Mucosa of descending colon (tissue), 3 donors: Measurements from ENCODE around the gene SVEP1. TPM values are rescaled to one million over a fixed set of nuclear protein-coding genes. Genes with fewer than 3 reads are reported as not detected.
"Not testable (repeated sequence)": the region's sequence is repeated elsewhere in the genome, so short reads cannot be mapped to it uniquely, and the experiment has no call there.

ENCODE experiments used
- ATAC-seq: fragments of 200-7000 bp; cut with Tn5 transposase; one replicate; pipeline ENCODE4 v1.9.1; 2020; ENCODE audit warnings: mild to moderate bottlenecking, moderate library complexity
- DNase-seq, 3 donors: peaks; one replicate each; pipeline ENCODE4 v3.0.0-alpha.2; 2020
- H3K36me3 ChIP-seq: fragments of 200-600 bp; one replicate; pipeline ENCODE4 v1.8.0; 2021; ENCODE audit warnings: low read depth, mild to moderate bottlenecking
- H3K4me1 ChIP-seq: fragments of 200-600 bp; one replicate; pipeline ENCODE4 v1.8.0; 2021; ENCODE audit warnings: low read depth, mild to moderate bottlenecking
- H3K4me3 ChIP-seq: fragments of 200-600 bp; one replicate; pipeline ENCODE4 v1.8.0; 2021; ENCODE audit warnings: mild to moderate bottlenecking
- H3K9me3 ChIP-seq: fragments of 200-600 bp; one replicate; pipeline ENCODE4 v1.8.0; 2021; ENCODE audit warnings: mild to moderate bottlenecking
- CTCF ChIP-seq: fragments of 200-600 bp; IDR thresholded peaks from one replicate; pipeline ENCODE4 v1.8.0; 2022; ENCODE audit warnings: antibody characterized with exemption, mild to moderate bottlenecking
- intact Hi-C, 2 donors: fragments of 100-400 bp; cut with DNase I in 1 of 2; cut with micrococcal nuclease in 1 of 2; formaldehyde crosslinking; loops; one replicate each; pipeline versions ENCODE4 v1.11.0 to v1.11.1; 2022; cut with DNase I, micrococcal nuclease
- total RNA-seq, 3 donors: library from RNA; stranded (reverse); fragmentation: NEBNext Ultra II Directional in 2 of 3; extraction: Animal tissue kit (Norgen Biotek cat#: 25700) in 2 of 3; gene quantifications; one replicate each; pipeline versions ENCODE4 v1.2.1 to v1.2.4, GENCODE V29; 2021 to 2023
- donor health status: DM: no; HTN: no; CAD: no; lungs with moderate emphysema.
- donor health status: DM: no; HTN: no; CAD: no.
- donor health status: DM: no; HTN: yes; CAD: no.

Gene SVEP1
- total RNA-seq, 3 donors from 2014 or later: 3.6 to 20.4 (median 12.0) TPM

GRCh38 chr9:110620726-110621125 lies 41.2 kb upstream of the SVEP1 start:
- H3K36me3 ChIP-seq: no peaks in the 10 kb centered on the region
- intact Hi-C loops: loop anchor here (10.0 kb wide), 2 partner anchors 166 to 436 kb away; no protein-coding TSS in a partner anchor

GRCh38 chr9:110619831-110620230 lies 40.3 kb upstream of the SVEP1 start:
- DNase-seq: no peak
- no peaks in the 10 kb centered on the region for H3K4me1 ChIP-seq
- no peak overlapping the region for H3K4me3 ChIP-seq
- no peaks in the 10 kb centered on the region for H3K9me3 ChIP-seq
- no peak for TF ChIP-seq CTCF
- H3K36me3 ChIP-seq: no peaks in the 10 kb centered on the region
- intact Hi-C loops: loop anchor here (10.0 kb wide), 2 partner anchors 165 to 435 kb away; no protein-coding TSS in a partner anchor
- no peak for ATAC-seq

More at GRCh38 chr9:110620726-110621125, 41.2 kb upstream of the SVEP1 start:
- no peaks in the 10 kb centered on the region for H3K9me3 ChIP-seq
- no peak overlapping the region for H3K4me3 ChIP-seq
- no peak for ATAC-seq
- DNase-seq: no peak
- H3K4me1 ChIP-seq: no peaks in the 10 kb centered on the region
- TF ChIP-seq CTCF: no peak

GRCh38 chr9:110615498-110615897 lies 36.0 kb upstream of the SVEP1 start:
- no peaks in the 10 kb centered on the region for H3K9me3 ChIP-seq
- DNase-seq (no peak), ATAC-seq (no peak)
- intact Hi-C loops: no loop called here
- H3K4me3 ChIP-seq: no peak overlapping the region
- no peak for TF ChIP-seq CTCF
- no peaks in the 10 kb centered on the region for H3K4me1 ChIP-seq
- H3K36me3 ChIP-seq: no peaks in the 10 kb centered on the region

- H3K4me3 ChIP-seq, ATAC-seq, H3K9me3 ChIP-seq, intact Hi-C loops, H3K36me3 ChIP-seq, H3K4me1 ChIP-seq, DNase-seq: not testable (repeated sequence)
Observed at GRCh38 chr9:110614576-110614975, 35.0 kb upstream of the SVEP1 start.

- intact Hi-C loops: no loop called here
- DNase-seq: no peak
- Histone ChIP-seq H3K36me3 (no peaks in the 10 kb centered on the region), H3K4me1 (no peaks in the 10 kb centered on the region), H3K9me3 (no peaks in the 10 kb centered on the region), H3K4me3 (no peak overlapping the region)
- no peak for ATAC-seq
- TF ChIP-seq CTCF: no peak
Observed at GRCh38 chr9:110606179-110606790, 26.7 kb upstream of the SVEP1 start.

- no peak for DNase-seq
- Histone ChIP-seq H3K9me3 (no peaks in the 10 kb centered on the region), H3K4me1 (no peaks in the 10 kb centered on the region), H3K36me3 (no peaks in the 10 kb centered on the region), H3K4me3 (no peak overlapping the region)
- intact Hi-C loops: no loop called here
- no peak for ATAC-seq
- TF ChIP-seq CTCF: no peak
Observed at GRCh38 chr9:110605565-110605964, 26.0 kb upstream of the SVEP1 start.
